ENCODE results near the gene STX2. TPM values are rescaled to one million over a fixed set of nuclear protein-coding genes. Genes with fewer than 3 reads are reported as not detected.

Gene STX2
- total RNA-seq, 1 experiment from 2014 or later = 45.1 TPM

Other genes with a start within 250 kb of the STX2 start
- gene RIMBP2, start 123.0 kb downstream of the STX2 start, total RNA-seq (2014; rRNA removed; shearing (Covaris generic)) = not detected in 2 replicates
- 719 and 793 TPM in 2 replicates for gene RAN, start 32.8 kb upstream of the STX2 start, total RNA-seq (2014; rRNA removed; shearing (Covaris generic))
- gene ADGRD1, start 114.7 kb upstream of the STX2 start, total RNA-seq (2014; rRNA removed; shearing (Covaris generic)) = 0.52 and 0.81 TPM in 2 replicates